Mucosa of descending colon (tissue), 3 donors: Measurements from ENCODE around the gene PRUNE1. TPM values are rescaled to one million over a fixed set of nuclear protein-coding genes. Genes with fewer than 3 reads are reported as not detected.

ENCODE experiments used
- ATAC-seq: fragments of 200-7000 bp; cut with Tn5 transposase; one replicate; pipeline ENCODE4 v1.9.1; 2020; ENCODE audit warnings: mild to moderate bottlenecking, moderate library complexity
- DNase-seq, 3 donors: peaks; one replicate each; pipeline ENCODE4 v3.0.0-alpha.2; 2020
- H3K36me3 ChIP-seq: fragments of 200-600 bp; one replicate; pipeline ENCODE4 v1.8.0; 2021; ENCODE audit warnings: low read depth, mild to moderate bottlenecking
- H3K4me1 ChIP-seq: fragments of 200-600 bp; one replicate; pipeline ENCODE4 v1.8.0; 2021; ENCODE audit warnings: low read depth, mild to moderate bottlenecking
- H3K4me3 ChIP-seq: fragments of 200-600 bp; one replicate; pipeline ENCODE4 v1.8.0; 2021; ENCODE audit warnings: mild to moderate bottlenecking
- H3K9me3 ChIP-seq: fragments of 200-600 bp; one replicate; pipeline ENCODE4 v1.8.0; 2021; ENCODE audit warnings: mild to moderate bottlenecking
- CTCF ChIP-seq: fragments of 200-600 bp; IDR thresholded peaks from one replicate; pipeline ENCODE4 v1.8.0; 2022; ENCODE audit warnings: antibody characterized with exemption, mild to moderate bottlenecking
- intact Hi-C, 2 donors: fragments of 100-400 bp; cut with DNase I in 1 of 2; cut with micrococcal nuclease in 1 of 2; formaldehyde crosslinking; loops; one replicate each; pipeline versions ENCODE4 v1.11.0 to v1.11.1; 2022; cut with DNase I, micrococcal nuclease
- total RNA-seq, 3 donors: library from RNA; stranded (reverse); fragmentation: NEBNext Ultra II Directional in 2 of 3; extraction: Animal tissue kit (Norgen Biotek cat#: 25700) in 2 of 3; gene quantifications; one replicate each; pipeline versions ENCODE4 v1.2.1 to v1.2.4, GENCODE V29; 2021 to 2023
- donor health status: DM: no; HTN: no; CAD: no; lungs with moderate emphysema.
- donor health status: DM: no; HTN: no; CAD: no.
- donor health status: DM: no; HTN: yes; CAD: no.

PRUNE1 gene
- total RNA-seq, 3 donors from 2014 or later, result 21.3 to 27.5 (median 23.3) TPM

GRCh38 chr1:151047925-151048644 is 39.8 kb downstream of the PRUNE1 start:
- H3K4me1 ChIP-seq, result peaks cover 6% of the 10 kb centered on the region
- H3K36me3 ChIP-seq, result peaks cover 6% of the 10 kb centered on the region
- TF ChIP-seq CTCF, result peak; percentile 10
- intact Hi-C loops, result no loop called here
- peak overlapping the region; percentile 37 for H3K4me3 ChIP-seq
- peak; percentile 84 for ATAC-seq
- H3K9me3 ChIP-seq, result no peaks in the 10 kb centered on the region
- DNase-seq, result peak; percentile 73 to 83 (median 79)

DNA sequence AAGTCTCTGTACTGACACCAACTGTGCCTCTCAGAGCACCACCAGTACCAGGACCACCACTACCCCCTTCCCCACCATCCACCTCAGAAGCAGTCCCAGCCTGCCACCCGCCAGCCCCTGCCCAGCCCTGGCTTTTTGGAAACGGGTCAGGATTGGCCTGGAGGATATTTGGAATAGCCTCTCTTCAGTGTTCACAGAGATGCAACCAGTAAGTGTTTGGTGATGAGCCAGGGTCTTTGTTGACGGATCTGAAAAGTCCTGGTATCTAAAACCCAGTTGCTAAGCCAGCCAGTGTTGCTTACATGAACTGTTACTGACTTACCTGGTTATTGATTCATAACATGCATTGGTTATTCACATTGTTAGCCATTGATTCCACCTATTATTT is 40.4 kb downstream of the PRUNE1 start:
- DNase-seq (no peak), ATAC-seq (no peak)
- Histone ChIP-seq H3K4me3 (no peak overlapping the region), H3K36me3 (peaks cover 11% of the 10 kb centered on the region), H3K9me3 (no peaks in the 10 kb centered on the region), H3K4me1 (peaks cover 6% of the 10 kb centered on the region)
- intact Hi-C loops, result no loop called here
- TF ChIP-seq CTCF, result no peak

- Histone ChIP-seq H3K4me3 (no peak overlapping the region), H3K36me3 (peaks cover 11% of the 10 kb centered on the region), H3K4me1 (peaks cover 6% of the 10 kb centered on the region), H3K9me3 (no peaks in the 10 kb centered on the region)
- ATAC-seq (no peak), DNase-seq (no peak)
- TF ChIP-seq CTCF, result no peak
- intact Hi-C loops, result no loop called here
Observed at GRCh38 chr1:151049458-151049857, 41.2 kb downstream of the PRUNE1 start.

DNA sequence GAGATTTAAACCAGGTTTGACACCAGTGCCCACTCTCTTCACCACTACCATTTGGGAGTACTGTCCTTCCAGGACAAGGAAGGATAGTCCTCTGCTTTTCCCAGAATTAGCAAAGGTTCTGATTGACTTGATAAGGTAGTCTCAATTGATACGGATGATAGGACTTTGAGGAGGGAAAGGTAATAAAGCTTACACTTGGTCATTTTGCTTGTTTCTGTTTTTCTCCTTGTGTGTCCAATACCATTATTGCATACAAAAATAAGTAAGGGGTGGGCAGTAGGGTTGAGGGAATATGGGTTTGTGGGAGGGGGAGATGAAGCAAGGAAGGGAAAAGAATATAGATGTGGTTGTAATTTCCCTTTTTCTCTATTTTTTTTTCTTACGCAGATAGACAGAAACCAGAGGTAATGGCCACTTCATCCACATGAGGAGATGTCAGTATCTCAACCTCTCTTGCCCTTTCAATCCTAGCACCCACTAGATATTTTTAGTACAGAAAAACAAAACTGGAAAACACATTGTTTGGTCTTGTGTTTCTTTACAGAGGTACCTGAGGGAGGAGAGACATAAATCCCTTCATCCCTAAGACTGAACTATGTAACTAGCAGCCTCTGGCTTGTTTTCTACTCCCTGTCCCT is 41.9 kb downstream of the PRUNE1 start:
- intact Hi-C loops, result loop anchor here in 1 of 2 donors (10.0 kb wide), 1 partner anchor 45 kb away; the partner anchor contains the start of genes MINDY1 and PRUNE1
- peaks cover 7% of the 10 kb centered on the region for H3K4me1 ChIP-seq
- no peak for TF ChIP-seq CTCF
- no peaks in the 10 kb centered on the region for H3K9me3 ChIP-seq
- ATAC-seq (no peak), DNase-seq (no peak)
- peaks cover 11% of the 10 kb centered on the region for H3K36me3 ChIP-seq
- no peak overlapping the region for H3K4me3 ChIP-seq

DNA sequence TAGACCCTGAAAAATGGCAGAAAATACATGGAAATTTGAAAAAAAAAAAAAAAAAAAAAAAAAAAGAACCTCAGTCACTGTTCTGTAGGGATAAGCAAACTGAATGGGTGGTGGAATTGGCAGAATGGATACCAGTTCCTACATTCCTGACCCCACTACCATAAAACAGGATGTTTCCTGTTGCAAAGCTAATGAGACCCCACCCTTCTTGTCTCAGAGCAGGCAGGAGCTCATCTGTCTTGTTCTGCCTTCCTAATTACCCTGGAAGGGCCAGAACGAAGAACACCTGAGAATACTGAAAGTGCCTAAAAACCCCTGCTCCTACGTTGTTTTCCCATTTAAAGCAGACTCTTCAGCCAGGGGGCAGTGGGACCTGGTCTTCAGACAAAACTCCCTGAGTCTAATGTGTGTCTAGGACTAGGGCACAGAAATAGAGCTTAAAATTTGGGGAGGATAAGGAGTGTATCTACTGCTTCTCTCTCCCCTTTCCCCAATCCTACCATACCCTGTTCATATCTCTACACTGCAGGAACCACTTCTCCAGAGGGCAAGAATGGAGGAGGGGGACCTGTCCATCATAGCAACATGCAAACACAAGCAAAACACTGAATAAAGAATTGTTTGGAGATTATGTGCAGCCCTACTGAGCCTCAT is 43.2 kb downstream of the PRUNE1 start:
- no peak for TF ChIP-seq CTCF
- ATAC-seq (no peak), DNase-seq (no peak)
- H3K9me3 ChIP-seq, result no peaks in the 10 kb centered on the region
- intact Hi-C loops, result loop anchor here in 1 of 2 donors (10.0 kb wide), 1 partner anchor 47 kb away; the partner anchor contains the start of genes MINDY1 and PRUNE1
- H3K4me3 ChIP-seq, result no peak overlapping the region
- H3K36me3 ChIP-seq, result peaks cover 11% of the 10 kb centered on the region
- peaks cover 19% of the 10 kb centered on the region for H3K4me1 ChIP-seq
